ENCODE results near the gene EXOC6.

GRCh38 chr10:92938841-92939240 lies 90.5 kb downstream of the EXOC6 start:
- no peak for TF ChIP-seq CTCF (IDR thresholded peaks at IDR 0.05; ENCODE audit: low read depth, low read length, poor library complexity, severe bottlenecking)
- TF ChIP-seq EZH2phosphoT487 (IDR thresholded peaks at IDR 0.05; ENCODE audit: borderline replicate concordance, low read length) = no peak

Data from DOHH2 (cell line).